Prostate gland (tissue), 2 donors: ENCODE data around the gene EBLN2.

Source experiments
- CTCF ChIP-seq, 4 experiments: fragments of 200-600 bp in 2 of 4; fragments of 450-650 bp in 2 of 4; sonication (generic) in 2 of 4; IDR thresholded peaks; 1 replicate in 3 of 4; 2 replicates in 1 of 4; pipeline ENCODE4 v1.5.1; 2016 to 2019; ENCODE audit warnings: antibody characterized with exemption in 4 of 4, mild to moderate bottlenecking in 2 of 4, moderate library complexity in 2 of 4
- POLR2A ChIP-seq: fragments of 450-650 bp; IDR thresholded peaks from one replicate; pipeline ENCODE4 v1.6.1; 2016; ENCODE audit warnings: antibody characterized with exemption, mild to moderate bottlenecking
- POLR2AphosphoS5 ChIP-seq: sonication (generic); formaldehyde crosslinking; IDR thresholded peaks from one replicate; pipeline ENCODE4 v1.6.1; 2017; ENCODE audit warnings: antibody characterized with exemption

- TF ChIP-seq CTCF (IDR thresholded peaks at IDR 0.05) (no peak), POLR2AphosphoS5 (no peak), POLR2A (no peak)
Measured at GRCh38 chr3:73108750-73109149, 47.3 kb downstream of the EBLN2 start.
